A673 (cell line): ENCODE data around the gene IGFL2.

ENCODE experiments used
- CTCF ChIP-seq: fragments of 300-800, 200-600 bp; sonication (generic); conservative IDR thresholded peaks from 2 replicates; pipeline ENCODE4 v1.5.1; 2017; ENCODE audit warnings: low read depth, mild to moderate bottlenecking, antibody characterized with exemption, low read length, moderate library complexity, mixed read lengths
- EZH2 ChIP-seq: fragments of 200-600 bp; sonication (generic); IDR thresholded peaks from 2 replicates; pipeline ENCODE4 v1.6.1; 2017; ENCODE audit warnings: borderline replicate concordance, low read depth, mild to moderate bottlenecking, mixed read lengths, antibody characterized with exemption, low read length; ENCODE audit not compliant: poor library complexity, severe bottlenecking

- no peak for TF ChIP-seq CTCF
- no peak for TF ChIP-seq EZH2
Measured at GRCh38 chr19:46133777-46134241, 14.2 kb upstream of the IGFL2 start.
